Natural killer cell treated with Interleukin-12 subunit alpha and Interleukin-12 subunit beta and Interleukin-15 and Interleukin-18, amount 100 ng/mL, for 72 hours (primary cell): ENCODE results near the gene RABL6. TPM values are rescaled to one million over a fixed set of nuclear protein-coding genes. Genes with fewer than 3 reads are reported as not detected.

Source experiments
- ATAC-seq, 2 donors: fragments of 150-1000 bp; cut with Tn5 transposase in 1 of 2; sonication (Bioruptor Pico), chemical (Tn5 transposase) in 1 of 2; 2 replicates each; pipeline ENCODE4 v1.10.0; 2021
- DNase-seq: peaks from one replicate; pipeline ENCODE4 v3.0.0; 2022; ENCODE audit warnings: low spot score
- H3K27ac Mint-ChIP-seq, 2 donors: 1 replicate in 1 of 2; 2 replicates in 1 of 2; pipeline ENCODE4 v1.8.0; 2022; ENCODE audit warnings: mixed read lengths in 2 of 2, mild to moderate bottlenecking in 1 of 2, moderate library complexity in 1 of 2
- H3K27me3 Mint-ChIP-seq, 2 donors: 1 replicate in 1 of 2; 2 replicates in 1 of 2; pipeline ENCODE4 v1.8.0; 2022; ENCODE audit warnings: mixed read lengths in 2 of 2
- H3K36me3 Mint-ChIP-seq: one replicate; pipeline ENCODE4 v1.8.0; 2022; ENCODE audit warnings: mixed read lengths
- H3K4me1 Mint-ChIP-seq, 2 donors: 1 replicate in 1 of 2; 2 replicates in 1 of 2; pipeline ENCODE4 v1.8.0; 2022; ENCODE audit warnings: low read depth in 2 of 2, mixed read lengths in 2 of 2, mild to moderate bottlenecking in 1 of 2
- H3K4me3 Mint-ChIP-seq: one replicate; pipeline ENCODE4 v1.8.0; 2022; ENCODE audit warnings: mixed read lengths
- H3K9me3 Mint-ChIP-seq: 2 replicates; pipeline ENCODE4 v1.8.0; 2022; ENCODE audit warnings: mixed read lengths
- total RNA-seq, 2 donors: library from RNA; stranded (reverse); gene quantifications; one replicate each; pipeline ENCODE4 v1.2.3, GENCODE V29; 2022

RABL6 gene
- total RNA-seq, 2 donors from 2014 or later: 74.1 to 151 TPM

DNA sequence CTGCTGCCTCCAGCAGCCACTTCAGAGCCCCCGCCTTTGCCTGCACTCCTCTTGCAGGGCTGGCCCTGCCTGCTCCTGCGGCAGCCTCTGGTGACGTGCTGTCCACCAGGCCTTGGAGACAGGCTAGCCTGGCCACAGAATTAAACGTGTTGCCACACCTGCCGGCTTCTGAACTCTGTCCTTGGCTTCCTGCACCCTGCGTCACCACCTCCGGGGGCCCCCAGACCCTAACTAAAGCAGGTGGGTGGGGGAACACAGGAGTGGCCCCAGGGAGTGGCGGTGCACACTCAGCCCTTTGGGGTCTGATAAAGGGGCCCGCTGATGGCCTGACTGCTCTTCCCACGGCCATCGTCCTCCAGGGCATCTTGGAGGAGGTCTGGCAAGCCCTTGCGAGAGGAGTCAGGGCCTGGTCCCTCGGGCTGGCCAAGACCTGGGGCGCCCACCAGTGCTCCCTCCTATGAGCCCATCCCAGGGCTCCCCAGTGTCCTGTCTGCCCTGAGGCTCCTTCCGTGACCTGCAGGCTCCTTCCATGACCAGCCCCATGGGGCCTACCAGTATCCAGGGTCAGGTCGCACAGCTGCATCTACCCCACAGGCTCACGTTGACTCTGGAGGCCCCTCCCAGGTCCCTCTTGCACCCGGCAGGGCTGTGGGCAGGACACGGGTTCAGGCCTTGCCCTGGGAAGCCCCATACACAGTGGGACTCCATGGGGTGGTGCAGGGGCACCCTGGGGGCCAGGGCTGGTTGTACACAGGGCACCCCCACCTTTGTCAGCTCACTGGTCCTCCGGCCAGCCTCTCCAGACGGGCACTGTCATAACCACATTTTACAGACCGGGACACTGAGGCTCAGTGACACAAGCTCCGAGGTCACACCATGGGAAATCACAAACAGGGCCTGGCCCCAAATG lies 43.4 kb downstream of the RABL6 start:
- peak overlapping the region; percentile 47 for H3K4me3 Mint-ChIP-seq
- ATAC-seq: no peak
- no peaks in the 10 kb centered on the region for H3K27me3 Mint-ChIP-seq
- H3K9me3 Mint-ChIP-seq: no peaks in the 10 kb centered on the region
- no peak overlapping the region for H3K27ac Mint-ChIP-seq
- no peaks in the 10 kb centered on the region for H3K36me3 Mint-ChIP-seq
- H3K4me1 Mint-ChIP-seq: peaks cover 8 to 14% of the 10 kb centered on the region in 2 donors
- DNase-seq: no peak

DNA sequence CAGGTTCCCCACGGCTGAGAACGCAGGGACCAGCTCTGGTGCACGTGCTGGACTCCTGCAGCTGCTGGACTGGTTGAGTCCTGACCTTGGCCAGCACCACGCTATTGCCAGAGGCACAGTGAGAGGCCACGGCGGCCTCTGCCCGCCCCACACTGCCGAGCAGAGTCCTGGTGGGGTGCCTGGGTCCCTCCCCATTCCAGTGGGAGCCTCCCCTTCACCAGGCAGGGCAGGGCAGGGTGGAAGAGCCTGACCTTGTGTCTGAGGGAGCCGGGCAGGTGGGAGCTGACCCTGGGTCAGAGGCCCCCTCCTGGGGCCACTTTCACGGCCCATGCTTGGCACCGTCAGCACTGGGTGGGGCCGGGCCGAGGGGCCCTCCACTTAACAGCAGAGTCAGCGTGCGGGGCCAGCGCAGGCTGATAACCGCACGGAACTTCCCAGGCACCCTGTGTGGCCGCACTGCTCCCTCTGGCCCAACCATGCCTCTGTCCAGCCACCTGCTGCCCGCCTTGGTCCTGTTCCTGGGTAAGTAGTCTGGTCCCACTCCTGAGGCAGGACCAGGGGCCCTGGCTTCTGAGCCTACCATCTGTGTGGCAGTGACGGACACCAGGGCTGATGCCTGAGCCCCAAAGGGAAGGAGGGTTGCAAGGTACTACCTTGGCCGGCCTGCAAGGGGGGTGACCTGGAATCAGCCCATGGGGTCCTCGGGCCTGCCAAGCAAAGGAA lies 44.4 kb downstream of the RABL6 start, which contains the start of gene MAMDC4:
TSS of gene MAMDC4 (plus strand) at position 406 of the 723 bp plus-strand sequence. CDS start at position 477, 71 bp downstream.
- ATAC-seq (no peak), DNase-seq (no peak)
- no peaks in the 10 kb centered on the region for H3K9me3 Mint-ChIP-seq
- H3K36me3 Mint-ChIP-seq: no peaks in the 10 kb centered on the region
- H3K4me1 Mint-ChIP-seq: peaks cover 8 to 11% of the 10 kb centered on the region in 2 donors
- H3K27ac Mint-ChIP-seq: no peak within 1 kb of the TSS
- no peaks in the 10 kb centered on the region for H3K27me3 Mint-ChIP-seq
- H3K4me3 Mint-ChIP-seq: no peak within 1 kb of the TSS

DNA sequence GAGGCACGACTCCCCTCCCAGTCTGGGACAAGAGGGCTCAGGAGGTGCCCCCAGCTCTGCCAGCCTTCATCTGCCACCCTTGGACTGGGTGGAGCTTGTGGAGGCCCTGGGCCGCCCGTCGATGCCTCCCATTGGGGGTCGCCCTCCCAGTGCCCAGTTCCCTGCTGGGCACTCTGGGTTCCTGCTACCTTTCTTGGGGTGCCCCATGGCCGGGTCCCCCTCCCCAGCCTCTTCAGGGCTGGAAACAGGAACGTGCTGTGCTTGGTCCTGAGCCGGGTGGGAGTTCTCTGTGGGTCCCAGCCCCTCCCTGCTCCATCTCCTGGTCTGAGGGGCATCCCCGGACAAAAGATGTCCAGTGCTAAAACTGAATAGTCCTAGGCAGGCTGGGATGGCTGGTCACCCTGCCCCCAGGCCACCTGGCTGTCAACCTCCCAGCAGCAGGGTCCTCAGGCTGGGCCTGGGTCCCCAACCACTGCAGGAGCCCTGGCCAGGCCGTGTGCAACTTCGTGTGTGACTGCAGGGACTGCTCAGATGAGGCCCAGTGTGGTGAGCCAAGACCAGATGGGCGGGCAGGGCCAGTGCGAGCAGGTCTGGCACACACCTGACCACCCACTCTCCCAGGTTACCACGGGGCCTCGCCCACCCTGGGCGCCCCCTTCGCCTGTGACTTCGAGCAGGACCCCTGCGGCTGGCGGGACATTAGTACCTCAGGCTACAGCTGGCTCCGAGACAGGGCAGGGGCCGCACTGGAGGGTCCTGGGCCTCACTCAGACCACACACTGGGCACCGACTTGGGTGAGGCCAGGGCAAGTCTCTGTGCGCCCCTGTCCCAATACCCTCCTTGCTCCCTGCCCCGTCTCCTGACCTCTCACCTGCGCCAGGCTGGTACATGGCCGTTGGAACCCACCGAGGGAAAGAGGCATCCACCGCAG lies 45.2 kb downstream of the RABL6 start:
- Mint-ChIP-seq H3K27me3 (no peaks in the 10 kb centered on the region), H3K27ac (no peak overlapping the region), H3K4me1 (peaks cover 2 to 5% of the 10 kb centered on the region in 2 donors), H3K4me3 (no peak overlapping the region), H3K9me3 (no peaks in the 10 kb centered on the region), H3K36me3 (no peaks in the 10 kb centered on the region)
- ATAC-seq (no peak), DNase-seq (peak; percentile 51)

DNA sequence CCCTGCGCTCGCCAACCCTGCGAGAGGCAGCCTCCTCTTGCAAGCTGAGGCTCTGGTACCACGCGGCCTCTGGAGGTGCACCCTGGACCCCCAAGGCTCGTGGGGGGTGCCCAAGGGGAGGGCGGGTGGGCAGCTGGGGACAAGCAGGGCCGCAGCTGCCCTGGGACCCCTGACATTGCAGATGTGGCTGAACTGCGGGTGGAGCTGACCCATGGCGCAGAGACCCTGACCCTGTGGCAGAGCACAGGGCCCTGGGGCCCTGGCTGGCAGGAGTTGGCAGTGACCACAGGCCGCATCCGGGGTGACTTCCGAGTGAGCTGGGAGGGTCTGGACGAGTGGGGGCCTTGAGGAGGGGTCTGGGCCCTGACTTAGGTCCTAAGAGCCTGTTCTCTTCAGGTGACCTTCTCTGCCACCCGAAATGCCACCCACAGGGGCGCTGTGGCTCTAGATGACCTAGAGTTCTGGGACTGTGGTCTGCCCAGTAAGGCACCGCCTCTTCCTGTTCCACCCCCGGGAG lies 45.9 kb downstream of the RABL6 start:
- Mint-ChIP-seq H3K36me3 (no peaks in the 10 kb centered on the region), H3K27me3 (no peaks in the 10 kb centered on the region), H3K4me3 (no peak overlapping the region), H3K9me3 (no peaks in the 10 kb centered on the region), H3K27ac (no peak overlapping the region), H3K4me1 (peaks cover 0 to 3% of the 10 kb centered on the region in 2 donors)
- ATAC-seq (no peak), DNase-seq (no peak)

DNA sequence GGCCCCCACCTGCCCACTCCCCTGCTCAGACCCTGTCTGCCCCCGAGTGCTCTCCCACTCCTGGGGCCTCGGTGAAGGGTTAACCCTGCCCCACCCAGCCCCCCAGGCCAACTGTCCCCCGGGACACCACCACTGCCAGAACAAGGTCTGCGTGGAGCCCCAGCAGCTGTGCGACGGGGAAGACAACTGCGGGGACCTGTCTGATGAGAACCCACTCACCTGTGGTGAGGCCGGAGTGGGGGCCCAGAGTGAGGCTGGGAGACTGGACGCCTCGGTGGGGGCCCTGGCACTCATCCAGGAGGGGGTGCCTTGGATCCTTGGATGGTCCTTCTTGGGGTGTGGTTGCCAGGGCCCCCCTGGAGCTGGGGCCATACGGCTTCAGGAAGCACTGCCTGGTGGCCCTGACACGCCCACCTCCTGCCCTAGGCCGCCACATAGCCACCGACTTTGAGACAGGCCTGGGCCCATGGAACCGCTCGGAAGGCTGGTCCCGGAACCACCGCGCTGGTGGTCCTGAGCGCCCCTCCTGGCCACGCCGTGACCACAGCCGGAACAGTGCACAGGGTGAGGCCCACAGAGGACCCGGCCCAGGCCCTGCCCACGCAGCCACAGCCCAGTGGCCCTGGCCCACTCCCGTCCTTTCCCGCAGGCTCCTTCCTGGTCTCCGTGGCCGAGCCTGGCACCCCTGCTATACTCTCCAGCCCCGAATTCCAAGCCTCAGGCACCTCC lies 46.5 kb downstream of the RABL6 start:
- no peak for ATAC-seq
- Mint-ChIP-seq H3K4me1 (peaks cover 0 to 3% of the 10 kb centered on the region in 2 donors), H3K36me3 (no peaks in the 10 kb centered on the region), H3K27ac (no peak overlapping the region), H3K9me3 (no peaks in the 10 kb centered on the region), H3K27me3 (no peaks in the 10 kb centered on the region), H3K4me3 (no peak overlapping the region)
- peak; percentile 59 for DNase-seq

DNA sequence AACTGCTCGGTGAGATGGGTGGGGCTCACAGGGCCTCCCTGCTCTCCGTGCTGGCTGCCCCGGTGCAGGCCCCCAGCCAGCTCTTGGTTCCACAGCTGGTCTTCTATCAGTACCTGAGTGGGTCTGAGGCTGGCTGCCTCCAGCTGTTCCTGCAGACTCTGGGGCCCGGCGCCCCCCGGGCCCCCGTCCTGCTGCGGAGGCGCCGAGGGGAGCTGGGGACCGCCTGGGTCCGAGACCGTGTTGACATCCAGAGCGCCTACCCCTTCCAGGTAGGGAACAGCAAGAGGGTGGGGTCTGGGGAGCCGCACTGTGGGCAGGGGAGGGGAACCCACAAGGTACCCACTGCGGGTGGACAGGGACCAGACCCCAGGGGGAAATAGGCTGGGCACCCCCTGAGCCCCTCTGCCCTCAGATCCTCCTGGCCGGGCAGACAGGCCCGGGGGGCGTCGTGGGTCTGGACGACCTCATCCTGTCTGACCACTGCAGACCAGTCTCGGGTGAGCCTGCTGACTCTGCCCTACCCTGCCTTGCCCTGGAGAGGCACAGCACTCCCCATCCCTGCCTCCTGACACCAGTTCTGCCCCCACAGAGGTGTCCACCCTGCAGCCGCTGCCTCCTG lies 47.2 kb downstream of the RABL6 start:
- DNase-seq: no peak
- H3K4me3 Mint-ChIP-seq: no peak overlapping the region
- H3K36me3 Mint-ChIP-seq: no peaks in the 10 kb centered on the region
- H3K9me3 Mint-ChIP-seq: no peaks in the 10 kb centered on the region
- no peaks in the 10 kb centered on the region for H3K4me1 Mint-ChIP-seq
- H3K27me3 Mint-ChIP-seq: no peaks in the 10 kb centered on the region
- H3K27ac Mint-ChIP-seq: no peak overlapping the region
- ATAC-seq: no peak

DNA sequence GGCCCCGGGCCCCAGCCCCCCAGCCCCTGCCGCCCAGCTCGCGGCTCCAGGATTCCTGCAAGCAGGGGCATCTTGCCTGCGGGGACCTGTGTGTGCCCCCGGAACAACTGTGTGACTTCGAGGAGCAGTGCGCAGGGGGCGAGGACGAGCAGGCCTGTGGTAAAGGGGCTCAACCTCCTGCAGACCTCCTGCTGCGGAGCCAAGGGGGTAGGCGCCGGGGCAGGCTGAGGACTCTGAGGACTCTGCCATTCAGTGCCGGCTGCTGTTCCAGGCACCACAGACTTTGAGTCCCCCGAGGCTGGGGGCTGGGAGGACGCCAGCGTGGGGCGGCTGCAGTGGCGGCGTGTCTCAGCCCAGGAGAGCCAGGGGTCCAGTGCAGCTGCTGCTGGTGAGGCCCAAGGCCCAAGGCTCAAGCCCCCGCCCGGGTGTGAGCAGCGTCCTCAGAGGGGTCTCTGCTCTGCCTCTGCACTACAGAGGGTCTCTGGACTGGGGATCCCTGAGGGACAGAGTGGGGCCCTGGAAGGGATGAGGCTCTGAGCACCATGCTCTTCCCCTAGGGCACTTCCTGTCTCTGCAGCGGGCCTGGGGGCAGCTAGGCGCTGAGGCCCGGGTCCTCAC lies 47.8 kb downstream of the RABL6 start:
- DNase-seq: no peak
- no peak for ATAC-seq
- Mint-ChIP-seq H3K27me3 (no peaks in the 10 kb centered on the region), H3K4me3 (no peak overlapping the region), H3K9me3 (no peaks in the 10 kb centered on the region), H3K4me1 (no peaks in the 10 kb centered on the region), H3K36me3 (no peaks in the 10 kb centered on the region), H3K27ac (no peak overlapping the region)

DNA sequence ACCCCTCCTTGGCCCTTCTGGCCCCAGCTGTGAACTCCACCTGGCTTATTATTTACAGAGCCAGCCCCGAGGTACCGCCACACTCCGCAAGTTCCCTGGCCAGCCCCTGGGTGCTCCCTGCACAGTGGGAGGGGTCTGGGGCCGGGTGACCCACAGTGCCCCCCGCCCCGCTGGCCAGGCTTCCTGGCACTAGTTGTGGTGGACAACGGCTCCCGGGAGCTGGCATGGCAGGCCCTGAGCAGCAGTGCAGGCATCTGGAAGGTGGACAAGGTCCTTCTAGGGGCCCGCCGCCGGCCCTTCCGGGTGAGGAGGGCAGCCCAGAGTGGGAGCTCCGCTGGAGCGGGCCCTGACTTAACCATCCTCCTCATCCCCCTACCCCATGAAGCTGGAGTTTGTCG lies 48.3 kb downstream of the RABL6 start:
- no peaks in the 10 kb centered on the region for H3K4me1 Mint-ChIP-seq
- H3K4me3 Mint-ChIP-seq: no peak overlapping the region
- H3K27ac Mint-ChIP-seq: no peak overlapping the region
- H3K9me3 Mint-ChIP-seq: no peaks in the 10 kb centered on the region
- H3K36me3 Mint-ChIP-seq: no peaks in the 10 kb centered on the region
- DNase-seq (no peak), ATAC-seq (no peak)
- H3K27me3 Mint-ChIP-seq: no peaks in the 10 kb centered on the region

DNA sequence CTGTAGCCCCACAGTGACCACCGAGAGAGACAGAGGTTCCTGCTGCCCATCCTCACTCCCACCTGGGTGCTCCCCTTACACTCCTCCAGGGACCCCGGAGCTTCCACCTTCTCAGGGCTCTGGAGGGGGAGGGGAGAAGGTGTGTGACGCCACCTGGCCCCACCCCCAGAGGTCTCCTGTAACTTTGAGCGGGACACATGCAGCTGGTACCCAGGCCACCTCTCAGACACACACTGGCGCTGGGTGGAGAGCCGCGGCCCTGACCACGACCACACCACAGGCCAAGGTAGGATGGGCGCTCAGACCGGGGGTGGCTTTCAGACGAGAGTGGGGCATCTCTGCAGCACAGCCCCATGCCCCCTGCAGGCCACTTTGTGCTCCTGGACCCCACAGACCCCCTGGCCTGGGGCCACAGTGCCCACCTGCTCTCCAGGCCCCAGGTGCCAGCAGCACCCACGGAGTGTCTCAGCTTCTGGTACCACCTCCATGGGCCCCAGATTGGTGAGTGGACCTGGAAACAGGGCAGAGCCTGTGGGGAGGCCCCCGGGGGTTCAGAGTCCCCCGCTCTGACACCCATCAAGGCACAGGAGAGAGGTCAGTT lies 48.9 kb downstream of the RABL6 start:
- Mint-ChIP-seq H3K9me3 (no peaks in the 10 kb centered on the region), H3K36me3 (no peaks in the 10 kb centered on the region), H3K27ac (no peak overlapping the region), H3K4me1 (no peaks in the 10 kb centered on the region), H3K4me3 (no peak overlapping the region), H3K27me3 (no peaks in the 10 kb centered on the region)
- ATAC-seq: no peak
- no peak for DNase-seq

DNA sequence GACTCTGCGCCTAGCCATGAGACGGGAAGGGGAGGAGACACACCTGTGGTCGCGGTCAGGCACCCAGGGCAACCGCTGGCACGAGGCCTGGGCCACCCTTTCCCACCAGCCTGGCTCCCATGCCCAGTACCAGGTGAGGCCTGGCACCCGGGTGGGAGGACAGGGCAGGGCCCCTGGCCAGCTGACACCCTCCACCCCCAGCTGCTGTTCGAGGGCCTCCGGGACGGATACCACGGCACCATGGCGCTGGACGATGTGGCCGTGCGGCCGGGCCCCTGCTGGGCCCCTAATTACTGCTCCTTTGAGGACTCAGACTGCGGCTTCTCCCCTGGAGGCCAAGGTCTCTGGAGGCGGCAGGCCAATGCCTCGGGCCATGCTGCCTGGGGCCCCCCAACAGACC lies 49.4 kb downstream of the RABL6 start:
- Mint-ChIP-seq H3K4me1 (no peaks in the 10 kb centered on the region), H3K9me3 (no peaks in the 10 kb centered on the region), H3K4me3 (no peak overlapping the region), H3K27ac (no peak overlapping the region), H3K27me3 (no peaks in the 10 kb centered on the region), H3K36me3 (no peaks in the 10 kb centered on the region)
- no peak for DNase-seq
- ATAC-seq: no peak

DNA sequence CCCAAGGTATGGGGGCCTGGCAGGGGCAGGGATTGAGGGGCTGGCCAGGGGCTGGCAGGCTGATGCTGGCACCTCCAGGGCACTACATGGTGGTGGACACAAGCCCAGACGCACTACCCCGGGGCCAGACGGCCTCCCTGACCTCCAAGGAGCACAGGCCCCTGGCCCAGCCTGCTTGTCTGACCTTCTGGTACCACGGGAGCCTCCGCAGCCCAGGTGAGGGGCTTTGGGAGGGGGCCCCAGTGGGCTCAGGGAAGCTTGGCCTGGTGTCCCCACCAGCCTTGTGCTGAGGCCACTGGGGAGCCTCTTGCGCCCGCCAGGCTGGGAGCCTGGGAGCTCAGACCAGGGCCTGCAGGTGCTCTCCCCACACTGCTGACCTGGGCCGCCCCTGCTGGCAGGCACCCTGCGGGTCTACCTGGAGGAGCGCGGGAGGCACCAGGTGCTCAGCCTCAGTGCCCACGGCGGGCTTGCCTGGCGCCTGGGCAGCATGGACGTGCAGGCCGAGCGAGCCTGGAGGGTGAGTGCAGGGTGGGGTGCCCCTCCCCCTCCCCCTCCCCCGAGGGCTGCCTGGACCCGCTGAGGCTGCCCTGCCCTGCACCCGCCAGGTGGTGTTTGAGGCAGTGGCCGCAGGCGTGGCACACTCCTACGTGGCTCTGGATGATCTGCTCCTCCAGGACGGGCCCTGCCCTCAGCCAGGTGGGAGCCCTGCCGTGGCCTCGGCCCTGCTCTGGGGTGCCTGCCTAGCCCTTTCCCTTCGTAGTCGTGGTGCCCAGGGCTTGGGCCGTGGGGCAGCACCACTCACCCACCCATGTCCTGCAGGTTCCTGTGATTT lies 50.0 kb downstream of the RABL6 start:
- ATAC-seq (no peak), DNase-seq (no peak)
- no peaks in the 10 kb centered on the region for H3K9me3 Mint-ChIP-seq
- no peak overlapping the region for H3K27ac Mint-ChIP-seq
- no peaks in the 10 kb centered on the region for H3K27me3 Mint-ChIP-seq
- no peak overlapping the region for H3K4me3 Mint-ChIP-seq
- H3K36me3 Mint-ChIP-seq: no peaks in the 10 kb centered on the region
- no peaks in the 10 kb centered on the region for H3K4me1 Mint-ChIP-seq
